ENCODE results near the gene HOXD13. TPM values are rescaled to one million over a fixed set of nuclear protein-coding genes. Genes with fewer than 3 reads are reported as not detected.
A peak's percentile ranks its signal among the peaks of the same experiment; 100 is the strongest.

The HOXD13 gene
- total RNA-seq, 1 experiment from 2014 or later: not detected

DNA sequence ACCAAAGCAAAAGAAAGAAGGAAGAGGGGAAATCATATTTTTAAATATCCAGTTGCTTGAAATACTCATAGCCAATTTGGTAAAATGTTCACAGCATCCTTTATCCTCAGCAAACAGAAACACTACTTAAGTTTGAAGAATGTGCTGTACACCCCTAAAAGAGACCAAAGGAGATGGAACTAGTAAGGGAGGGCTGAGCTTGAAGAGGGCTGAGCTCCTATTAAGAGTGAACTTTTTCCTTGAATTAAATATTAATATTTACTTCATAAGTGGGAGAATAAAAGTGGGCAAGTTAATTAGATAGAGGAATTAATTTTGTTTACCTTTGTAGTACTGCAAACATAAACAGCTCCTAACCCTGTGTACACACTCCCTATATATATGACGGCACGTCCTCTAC is 15.7 kb upstream of the HOXD13 start:
- Histone ChIP-seq H3K36me3 (ENCODE audit: control insufficient read depth, insufficient read depth, low read length) (no peaks in the 10 kb centered on the region), H3K4me3 (ENCODE audit: low read depth, low read length) (no peak overlapping the region), H3K9me3 (peaks cover 14% of the 10 kb centered on the region), H3K27me3 (replicated peaks; ENCODE audit: control insufficient read depth, insufficient read depth, low read length) (peaks cover 6% of the 10 kb centered on the region), H3K4me1 (0 out of 2 replicates have a peak, but pooled peaks cover 3% of the 10 kb centered on the region)
- Mint-ChIP-seq H3K27ac (ENCODE audit: unreplicated experiment) (no peak overlapping the region), H3K4me3 (ENCODE audit: unreplicated experiment) (no peak overlapping the region), H3K27me3 (ENCODE audit: insufficient read depth, unreplicated experiment) (peaks cover 38% of the 10 kb centered on the region), H3K4me1 (ENCODE audit: low read depth, unreplicated experiment) (peaks cover 7% of the 10 kb centered on the region), H3K36me3 (ENCODE audit: insufficient read depth, unreplicated experiment) (no peaks in the 10 kb centered on the region), H3K9me3 (ENCODE audit: unreplicated experiment) (no peaks in the 10 kb centered on the region)
- TF ChIP-seq, protein P1, sequence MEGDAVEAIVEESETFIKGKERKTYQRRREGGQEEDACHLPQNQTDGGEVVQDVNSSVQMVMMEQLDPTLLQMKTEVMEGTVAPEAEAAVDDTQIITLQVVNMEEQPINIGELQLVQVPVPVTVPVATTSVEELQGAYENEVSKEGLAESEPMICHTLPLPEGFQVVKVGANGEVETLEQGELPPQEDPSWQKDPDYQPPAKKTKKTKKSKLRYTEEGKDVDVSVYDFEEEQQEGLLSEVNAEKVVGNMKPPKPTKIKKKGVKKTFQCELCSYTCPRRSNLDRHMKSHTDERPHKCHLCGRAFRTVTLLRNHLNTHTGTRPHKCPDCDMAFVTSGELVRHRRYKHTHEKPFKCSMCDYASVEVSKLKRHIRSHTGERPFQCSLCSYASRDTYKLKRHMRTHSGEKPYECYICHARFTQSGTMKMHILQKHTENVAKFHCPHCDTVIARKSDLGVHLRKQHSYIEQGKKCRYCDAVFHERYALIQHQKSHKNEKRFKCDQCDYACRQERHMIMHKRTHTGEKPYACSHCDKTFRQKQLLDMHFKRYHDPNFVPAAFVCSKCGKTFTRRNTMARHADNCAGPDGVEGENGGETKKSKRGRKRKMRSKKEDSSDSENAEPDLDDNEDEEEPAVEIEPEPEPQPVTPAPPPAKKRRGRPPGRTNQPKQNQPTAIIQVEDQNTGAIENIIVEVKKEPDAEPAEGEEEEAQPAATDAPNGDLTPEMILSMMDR (IDR thresholded peaks at IDR 0.05; ENCODE audit: insufficient read depth in 1 of 2, low read depth in 1 of 2, low read length in 1 of 2, severe bottlenecking in 1 of 2, unreplicated experiment in 1 of 2): no peak
- intact Hi-C loops (cut with micrococcal nuclease; ENCODE audit: unreplicated experiment): no loop called here
- no TSS peak for BruUV-seq (replicated peaks)
- ChIA-PET POLR2A (no interaction called here), CTCF (no interaction called here)
- DNase-seq: no peak

DNA sequence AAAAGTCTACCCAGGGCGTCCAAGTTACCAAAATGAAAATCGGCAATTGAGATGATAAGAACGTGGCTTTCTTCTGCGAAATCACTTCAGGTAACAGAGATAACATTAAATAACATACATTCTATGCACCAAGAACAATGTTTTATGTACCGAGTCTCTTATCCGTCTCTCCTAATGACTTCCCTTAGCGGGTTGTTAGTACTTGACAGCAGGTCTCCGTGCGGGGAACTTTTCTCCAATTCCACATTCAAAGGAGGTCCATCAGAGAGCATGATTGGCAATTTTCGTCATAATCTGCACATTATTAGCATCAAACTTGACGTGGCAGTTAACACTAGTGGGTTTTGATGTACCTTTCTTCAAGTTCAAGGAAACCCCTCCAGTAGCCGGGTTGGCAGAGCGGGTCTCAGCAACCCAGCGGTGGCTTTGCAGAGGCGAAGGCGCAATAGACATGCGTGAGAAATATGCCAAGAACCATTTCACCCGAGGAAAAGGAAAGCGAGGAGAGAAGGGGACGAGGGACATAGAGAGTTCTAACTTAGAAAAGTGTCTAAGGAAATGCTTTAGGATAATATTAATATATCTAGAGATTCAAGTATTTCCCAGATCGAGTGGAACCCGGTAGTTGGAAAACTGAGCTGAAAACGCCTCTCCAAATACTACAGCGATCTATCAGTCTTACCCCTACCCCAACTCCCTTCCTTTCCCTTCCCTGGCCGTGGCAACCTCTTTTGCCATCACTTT is 13.8 kb upstream of the HOXD13 start:
- intact Hi-C loops (cut with micrococcal nuclease; ENCODE audit: unreplicated experiment): no loop called here

DNA sequence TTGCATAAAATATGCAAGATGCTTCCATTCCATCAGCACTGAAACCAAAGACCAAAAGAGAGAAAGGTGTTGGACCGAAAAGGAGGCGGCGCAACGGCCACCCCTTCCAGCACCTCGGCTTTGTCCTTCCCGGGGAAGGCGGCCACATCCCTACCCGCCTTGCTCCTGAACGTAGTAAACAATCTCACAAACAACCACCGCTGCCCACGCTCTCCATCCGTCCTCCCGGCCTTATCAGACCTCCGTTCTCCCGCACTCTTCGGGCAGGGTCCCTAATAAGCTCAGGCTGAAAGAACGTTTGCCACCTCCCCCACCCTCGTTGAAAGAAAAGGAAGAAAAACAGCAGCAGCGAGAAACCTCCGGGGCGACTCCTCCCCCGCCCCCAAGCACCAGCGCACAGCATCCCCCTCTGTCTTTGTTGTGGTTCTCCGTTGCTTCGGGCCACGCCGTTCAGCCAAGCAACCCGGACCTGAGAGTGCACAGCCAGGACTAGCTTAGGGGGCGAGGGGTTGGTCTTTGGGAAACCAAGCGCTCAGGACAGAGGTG is 13.2 kb upstream of the HOXD13 start:
- Histone ChIP-seq H3K36me3 (ENCODE audit: control insufficient read depth, insufficient read depth, low read length) (no peaks in the 10 kb centered on the region), H3K9me3 (peaks cover 15% of the 10 kb centered on the region), H3K4me1 (peaks cover 3% of the 10 kb centered on the region; the same call in 1 of the 2 replicates), H3K4me3 (ENCODE audit: low read depth, low read length) (peak overlapping the region; percentile 33), H3K27me3 (replicated peaks; ENCODE audit: control insufficient read depth, insufficient read depth, low read length) (peaks cover 8% of the 10 kb centered on the region)
- no peak for DNase-seq
- H3K4me3 Mint-ChIP-seq (ENCODE audit: unreplicated experiment): peak overlapping the region; percentile 85
- intact Hi-C loops (cut with micrococcal nuclease; ENCODE audit: unreplicated experiment): no loop called here
- H3K36me3 Mint-ChIP-seq (ENCODE audit: insufficient read depth, unreplicated experiment): peaks cover 5% of the 10 kb centered on the region
- ChIA-PET CTCF (interaction anchor here (0.7 to 1.3 kb wide), 3 partner anchors 17 to 468 kb away, joined by 3 to 6 read pairs (median 4); no protein-coding TSS in a partner anchor), POLR2A (no interaction called here)
- no peak overlapping the region for H3K27ac Mint-ChIP-seq (ENCODE audit: unreplicated experiment)
- no TSS peak for BruUV-seq (replicated peaks)
- TF ChIP-seq, protein P1 (IDR thresholded peaks at IDR 0.05; ENCODE audit: insufficient read depth in 1 of 2, low read depth in 1 of 2, low read length in 1 of 2, severe bottlenecking in 1 of 2, unreplicated experiment in 1 of 2): no peak
- peaks cover 9% of the 10 kb centered on the region for H3K4me1 Mint-ChIP-seq (ENCODE audit: low read depth, unreplicated experiment)
- peaks cover 54% of the 10 kb centered on the region for H3K27me3 Mint-ChIP-seq (ENCODE audit: insufficient read depth, unreplicated experiment)
- H3K9me3 Mint-ChIP-seq (ENCODE audit: unreplicated experiment): no peaks in the 10 kb centered on the region

More for the DNA sequence above, 13.8 kb upstream of the HOXD13 start:
- peaks cover 3% of the 10 kb centered on the region; the same call in 1 of the 2 replicates for H3K4me1 ChIP-seq
- Mint-ChIP-seq H3K27me3 (ENCODE audit: insufficient read depth, unreplicated experiment) (peaks cover 48% of the 10 kb centered on the region), H3K27ac (ENCODE audit: unreplicated experiment) (no peak overlapping the region), H3K36me3 (ENCODE audit: insufficient read depth, unreplicated experiment) (peaks cover 3% of the 10 kb centered on the region), H3K4me3 (ENCODE audit: unreplicated experiment) (peak overlapping the region; percentile 85), H3K9me3 (ENCODE audit: unreplicated experiment) (no peaks in the 10 kb centered on the region), H3K4me1 (ENCODE audit: low read depth, unreplicated experiment) (peaks cover 7% of the 10 kb centered on the region)
- ChIA-PET POLR2A (no interaction called here), CTCF (interaction anchor here (1.0 to 1.3 kb wide), 2 partner anchors 17 to 389 kb away, joined by 3 to 6 read pairs; no protein-coding TSS in a partner anchor)
- DNase-seq: no peak
- no peak overlapping the region for H3K4me3 ChIP-seq (ENCODE audit: low read depth, low read length)
- TF ChIP-seq, protein P1 (IDR thresholded peaks at IDR 0.05; ENCODE audit: insufficient read depth in 1 of 2, low read depth in 1 of 2, low read length in 1 of 2, severe bottlenecking in 1 of 2, unreplicated experiment in 1 of 2): no peak
- peaks cover 8% of the 10 kb centered on the region for H3K27me3 ChIP-seq (replicated peaks; ENCODE audit: control insufficient read depth, insufficient read depth, low read length)
- peaks cover 15% of the 10 kb centered on the region for H3K9me3 ChIP-seq
- no peaks in the 10 kb centered on the region for H3K36me3 ChIP-seq (ENCODE audit: control insufficient read depth, insufficient read depth, low read length)
- BruUV-seq (replicated peaks): no TSS peak
